ENCODE results near the gene GPRC5A.

GPRC5A gene

GRCh38 chr12:12877153-12877768 is 14.1 kb upstream of the GPRC5A start:
- peak in 1 of 2 experiments; percentile 23 for DNase-seq

GRCh38 chr12:12877781-12878455 is 13.4 kb upstream of the GPRC5A start:
- TF ChIP-seq POLR2A (IDR thresholded peaks at IDR 0.05; ENCODE audit: low read length) (no peak), GATA1 (IDR thresholded peaks at IDR 0.05; ENCODE audit: low read depth, low read length) (no peak)
- DNase-seq = no peak

More at GRCh38 chr12:12877153-12877768, 14.1 kb upstream of the GPRC5A start:
- TF ChIP-seq POLR2A (IDR thresholded peaks at IDR 0.05; ENCODE audit: low read length) (no peak), GATA1 (IDR thresholded peaks at IDR 0.05; ENCODE audit: low read depth, low read length) (no peak)

- TF ChIP-seq POLR2A (IDR thresholded peaks at IDR 0.05; ENCODE audit: low read length) (no peak), GATA1 (IDR thresholded peaks at IDR 0.05; ENCODE audit: low read depth, low read length) (no peak)
- no peak for DNase-seq
These were observed 10.8 kb upstream of the GPRC5A start for GRCh38 chr12:12880537-12880936.

- TF ChIP-seq GATA1 (IDR thresholded peaks at IDR 0.05; ENCODE audit: low read depth, low read length) (no peak), POLR2A (IDR thresholded peaks at IDR 0.05; ENCODE audit: low read length) (no peak)
- DNase-seq = no peak
These were observed 10.0 kb upstream of the GPRC5A start for GRCh38 chr12:12881151-12881909.

- TF ChIP-seq POLR2A (IDR thresholded peaks at IDR 0.05; ENCODE audit: low read length) = no peak
- no peak for TF ChIP-seq GATA1 (IDR thresholded peaks at IDR 0.05; ENCODE audit: low read depth, low read length)
- DNase-seq = no peak
These were observed 9.1 kb upstream of the GPRC5A start for GRCh38 chr12:12882288-12882687.

- no peak for TF ChIP-seq POLR2A (IDR thresholded peaks at IDR 0.05; ENCODE audit: low read length)
- TF ChIP-seq GATA1 (IDR thresholded peaks at IDR 0.05; ENCODE audit: low read depth, low read length) = no peak
These were observed 7.9 kb upstream of the GPRC5A start for GRCh38 chr12:12883369-12884001.

GRCh38 chr12:12885096-12885792 is 6.1 kb upstream of the GPRC5A start:
- TF ChIP-seq GATA1 (IDR thresholded peaks at IDR 0.05; ENCODE audit: low read depth, low read length) (no peak), POLR2A (IDR thresholded peaks at IDR 0.05; ENCODE audit: low read length) (no peak)
- DNase-seq = no peak

More at GRCh38 chr12:12883369-12884001, 7.9 kb upstream of the GPRC5A start:
- DNase-seq = no peak

GRCh38 chr12:12887471-12887870 is 3.9 kb upstream of the GPRC5A start:
- no peak for TF ChIP-seq POLR2A (IDR thresholded peaks at IDR 0.05; ENCODE audit: low read length)
- TF ChIP-seq GATA1 (IDR thresholded peaks at IDR 0.05; ENCODE audit: low read depth, low read length) = no peak
- DNase-seq = no peak

GRCh38 chr12:12889701-12890100 is 1.7 kb upstream of the GPRC5A start:
- DNase-seq = no peak
- no peak for TF ChIP-seq GATA1 (IDR thresholded peaks at IDR 0.05; ENCODE audit: low read depth, low read length)
- no peak for TF ChIP-seq POLR2A (IDR thresholded peaks at IDR 0.05; ENCODE audit: low read length)

- DNase-seq = peak; percentile 48 to 54
- TF ChIP-seq GATA1 (IDR thresholded peaks at IDR 0.05; ENCODE audit: low read depth, low read length) (no peak), POLR2A (IDR thresholded peaks at IDR 0.05; ENCODE audit: low read length) (no peak)
These were observed 751 bp upstream of the GPRC5A start for GRCh38 chr12:12890543-12891079.

- DNase-seq = no peak
- TF ChIP-seq GATA1 (IDR thresholded peaks at IDR 0.05; ENCODE audit: low read depth, low read length) (no peak), POLR2A (IDR thresholded peaks at IDR 0.05; ENCODE audit: low read length) (no peak)
These were observed 556 bp downstream of the GPRC5A start for GRCh38 chr12:12891881-12892355.

- no peak for DNase-seq
- TF ChIP-seq POLR2A (IDR thresholded peaks at IDR 0.05; ENCODE audit: low read length) (no peak), GATA1 (IDR thresholded peaks at IDR 0.05; ENCODE audit: low read depth, low read length) (no peak)
These were observed 1.3 kb downstream of the GPRC5A start for GRCh38 chr12:12892681-12893141.

GRCh38 chr12:12893438-12893837 is 2.1 kb downstream of the GPRC5A start:
- no peak for DNase-seq
- TF ChIP-seq POLR2A (IDR thresholded peaks at IDR 0.05; ENCODE audit: low read length) = no peak
- TF ChIP-seq GATA1 (IDR thresholded peaks at IDR 0.05; ENCODE audit: low read depth, low read length) = no peak
